AG04449 (cell line): ENCODE results near the gene PCK2.

Experiments
- CTCF ChIA-PET: fragments of 350-600 bp; formaldehyde crosslinking; extraction: SDS; loops from one replicate; lab custom pipeline; 2021; ENCODE audit warnings: antibody characterized with exemption; lab: Yijun Ruan, JAX
- POLR2A ChIA-PET: fragments of 400-600, 350-600 bp; formaldehyde crosslinking; extraction: SDS; loops from one replicate; lab custom pipeline; 2020; ENCODE audit warnings: antibody characterized with exemption, inconsistent platforms; lab: Yijun Ruan, JAX
- DNase-seq: peaks from one replicate; pipeline ENCODE4 v3.0.0-alpha.2; 2010; ENCODE audit warnings: low read depth, low spot score
- H3K4me3 ChIP-seq: 2 replicates; pipeline ENCODE4 v1.5.1; 2011; ENCODE audit warnings: low read depth, mild to moderate bottlenecking, control low read depth, low read length
- TF ChIP-seq, protein P1 (sequence below): IDR thresholded peaks from one replicate; pipeline ENCODE4 v1.5.1; 2011; ENCODE audit warnings: mild to moderate bottlenecking, moderate library complexity, low read length, control low read depth, inconsistent platforms; ENCODE audit not compliant: insufficient read depth; ENCODE audit errors: missing control alignments

Gene PCK2

DNA sequence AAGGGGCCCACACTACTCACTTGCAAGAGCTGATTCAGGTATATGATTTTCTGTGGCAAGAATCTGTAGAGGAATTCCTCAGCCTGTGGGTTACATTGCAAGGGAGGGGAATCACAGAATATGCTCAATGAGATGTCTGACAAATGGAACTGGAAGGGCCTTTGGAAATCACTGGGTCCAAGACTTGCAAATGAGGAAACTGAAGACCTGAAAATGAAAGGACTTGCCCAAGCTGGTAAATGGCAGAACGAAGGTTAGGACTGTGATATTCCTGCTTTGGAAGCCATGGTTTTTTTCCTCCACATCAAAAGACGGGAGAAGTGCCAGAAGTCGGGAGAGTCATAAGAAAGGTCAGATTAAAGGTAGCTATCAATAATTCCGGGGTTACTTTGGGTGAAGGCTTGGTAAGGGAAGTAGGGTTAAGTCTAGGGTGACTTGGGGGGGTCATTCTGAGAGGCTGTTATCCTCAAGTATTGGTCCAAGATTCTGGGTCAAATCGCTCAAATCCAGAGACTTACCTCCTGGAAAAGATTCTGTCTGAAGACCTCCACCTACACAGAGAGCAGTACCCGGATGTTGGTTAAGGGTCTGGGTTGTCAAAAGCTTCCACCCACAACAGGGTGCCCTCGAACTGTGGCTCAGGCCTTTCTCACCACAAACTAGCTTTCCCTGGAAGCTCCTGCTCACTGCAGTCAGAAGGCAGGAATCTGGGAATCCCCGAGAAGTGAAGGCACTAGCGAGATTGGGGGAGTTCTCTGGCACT lies 51.8 kb downstream of the PCK2 start:
- no peak for DNase-seq
- ChIA-PET POLR2A (interaction anchor here (0.5 to 2.5 kb wide), 7 partner anchors 10 to 42 kb away, joined by 3 to 14 read pairs (median 5); partner anchors contain the start of genes DCAF11, IPO4, IRF9 and NRL), CTCF (interaction anchor here (0.9 to 8.8 kb wide), 8 partner anchors 9 to 162 kb away, joined by 3 to 165 read pairs (median 11); partner anchors contain the start of genes CIDEB and IRF9)
- TF ChIP-seq, protein P1, sequence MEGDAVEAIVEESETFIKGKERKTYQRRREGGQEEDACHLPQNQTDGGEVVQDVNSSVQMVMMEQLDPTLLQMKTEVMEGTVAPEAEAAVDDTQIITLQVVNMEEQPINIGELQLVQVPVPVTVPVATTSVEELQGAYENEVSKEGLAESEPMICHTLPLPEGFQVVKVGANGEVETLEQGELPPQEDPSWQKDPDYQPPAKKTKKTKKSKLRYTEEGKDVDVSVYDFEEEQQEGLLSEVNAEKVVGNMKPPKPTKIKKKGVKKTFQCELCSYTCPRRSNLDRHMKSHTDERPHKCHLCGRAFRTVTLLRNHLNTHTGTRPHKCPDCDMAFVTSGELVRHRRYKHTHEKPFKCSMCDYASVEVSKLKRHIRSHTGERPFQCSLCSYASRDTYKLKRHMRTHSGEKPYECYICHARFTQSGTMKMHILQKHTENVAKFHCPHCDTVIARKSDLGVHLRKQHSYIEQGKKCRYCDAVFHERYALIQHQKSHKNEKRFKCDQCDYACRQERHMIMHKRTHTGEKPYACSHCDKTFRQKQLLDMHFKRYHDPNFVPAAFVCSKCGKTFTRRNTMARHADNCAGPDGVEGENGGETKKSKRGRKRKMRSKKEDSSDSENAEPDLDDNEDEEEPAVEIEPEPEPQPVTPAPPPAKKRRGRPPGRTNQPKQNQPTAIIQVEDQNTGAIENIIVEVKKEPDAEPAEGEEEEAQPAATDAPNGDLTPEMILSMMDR = no peak
- H3K4me3 ChIP-seq = peak overlapping the region; percentile 79

DNA sequence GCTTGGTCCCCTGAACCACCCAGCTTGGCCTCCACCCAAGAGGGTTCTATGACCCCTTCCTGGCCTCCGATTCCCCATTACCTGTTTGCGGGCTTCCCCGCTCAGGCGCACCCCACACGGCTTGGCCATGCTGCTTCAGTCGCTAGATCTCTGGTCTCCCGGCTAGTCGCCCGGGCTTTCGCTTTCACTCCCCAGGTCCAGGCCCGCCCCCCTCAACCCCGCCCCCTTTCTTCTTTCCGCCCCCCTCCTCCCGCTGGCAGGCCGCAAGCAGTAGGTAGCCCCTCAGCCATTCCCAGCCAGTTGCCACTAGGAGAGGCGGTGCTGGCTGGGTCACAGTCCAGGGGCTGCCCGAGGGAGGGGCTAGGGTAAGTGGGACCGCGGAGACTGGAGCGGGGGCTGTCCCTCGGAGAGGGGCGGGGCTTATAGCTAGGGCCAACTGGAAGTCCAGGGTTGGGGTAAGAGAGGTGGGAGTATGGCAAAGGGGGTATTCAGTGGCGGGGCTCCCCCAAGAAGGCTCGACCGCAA lies 52.4 kb downstream of the PCK2 start, which contains the start of gene PSME2:
Gene PSME2 (minus strand): TSS at position 158 of the 525 bp plus-strand sequence. CDS start 29 bp downstream, at position 129.
- peak; percentile 76 for DNase-seq

DNA sequence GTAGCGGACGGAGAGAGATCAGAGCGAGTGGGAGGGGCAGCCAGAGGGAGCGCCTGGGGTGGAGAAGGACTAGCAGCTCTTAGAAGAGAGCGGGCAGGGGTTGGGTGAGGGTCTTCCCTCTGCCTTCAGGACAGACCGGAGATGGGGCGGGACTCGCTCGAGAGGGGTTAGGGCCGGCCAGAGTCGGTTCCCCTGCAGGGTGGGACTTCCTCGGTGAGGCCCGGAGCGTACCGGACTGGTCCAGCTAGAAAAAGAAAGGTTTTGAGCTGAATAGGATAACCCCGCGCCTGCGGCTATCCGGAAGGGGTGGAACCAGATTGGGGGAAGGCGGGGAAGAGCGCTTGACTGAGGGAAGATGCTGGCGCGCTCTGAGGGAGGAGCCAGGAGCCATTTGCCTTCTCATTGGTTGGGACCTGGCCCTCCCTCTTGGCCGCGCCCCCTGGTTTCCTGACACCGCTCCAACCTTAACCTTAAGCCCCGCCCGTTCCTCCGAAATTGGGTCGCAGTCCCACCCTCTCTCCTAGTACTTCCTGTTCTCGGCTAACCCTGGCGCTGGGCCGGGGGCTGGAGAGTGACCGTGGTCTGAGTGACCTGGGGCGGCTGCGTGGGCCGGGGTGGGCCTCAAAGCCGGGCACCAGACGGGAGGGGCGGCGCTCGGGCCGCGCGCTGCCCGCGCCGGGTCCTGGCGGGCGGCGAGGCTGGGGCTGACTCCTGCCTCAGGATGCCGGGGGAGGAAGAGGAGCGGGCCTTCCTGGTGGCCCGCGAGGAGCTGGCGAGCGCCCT lies 53.1 kb downstream of the PCK2 start, which contains the start of gene RNF31:
Gene RNF31 (plus strand): TSS at position 521 of the 783 bp plus-strand sequence. CDS start 201 bp downstream, at position 722.
- TF ChIP-seq, protein P1 = no peak
- H3K4me3 ChIP-seq = peak within 1 kb of the TSS; percentile 92
- CTCF ChIA-PET = interaction anchor here (1.6 to 8.8 kb wide), 8 partner anchors 9 to 163 kb away, joined by 4 to 165 read pairs (median 11); partner anchors contain the start of genes IRF9 and LTB4R2

More for the DNA sequence above, 52.4 kb downstream of the PCK2 start, which contains the start of gene PSME2:
- ChIA-PET POLR2A (interaction anchor here (0.5 to 2.5 kb wide), 11 partner anchors 9 to 79 kb away, joined by 3 to 14 read pairs (median 5); partner anchors contain the start of genes DCAF11, IPO4, IRF9 and NRL), CTCF (interaction anchor here (0.9 to 8.8 kb wide), 9 partner anchors 9 to 164 kb away, joined by 3 to 165 read pairs (median 11); partner anchors contain the start of genes IRF9 and LTB4R2)
- TF ChIP-seq, protein P1 = no peak
- H3K4me3 ChIP-seq = peak within 1 kb of the TSS; percentile 92

DNA sequence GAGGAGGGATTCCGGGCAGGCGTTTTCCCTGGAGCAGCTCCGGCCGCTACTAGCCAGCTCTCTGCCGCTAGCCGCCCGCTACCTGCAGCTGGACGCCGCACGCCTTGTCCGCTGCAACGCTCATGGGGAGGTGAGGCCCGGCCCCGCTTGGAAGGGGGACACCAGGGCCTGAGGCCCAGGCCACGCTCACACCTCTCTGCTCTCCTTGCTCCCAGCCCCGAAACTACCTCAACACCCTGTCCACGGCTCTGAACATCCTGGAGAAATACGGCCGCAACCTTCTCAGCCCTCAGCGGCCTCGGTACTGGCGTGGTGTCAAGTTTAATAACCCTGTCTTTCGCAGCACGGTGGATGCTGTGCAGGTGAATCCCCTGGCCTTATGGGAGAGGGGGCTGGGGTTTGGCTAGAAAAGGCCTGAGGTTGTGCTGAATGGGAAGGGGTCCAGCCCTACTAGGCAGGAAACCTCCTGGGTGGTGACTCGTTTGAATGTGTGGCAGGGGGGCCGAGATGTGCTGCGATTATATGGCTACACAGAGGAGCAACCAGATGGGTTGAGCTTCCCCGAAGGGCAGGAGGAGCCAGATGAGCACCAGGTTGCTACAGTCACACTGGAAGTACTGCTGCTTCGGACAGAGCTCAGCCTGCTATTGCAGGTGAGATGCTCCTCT lies 53.8 kb downstream of the PCK2 start:
- H3K4me3 ChIP-seq = peak overlapping the region; percentile 92
- CTCF ChIA-PET = interaction anchor here (1.6 to 8.8 kb wide), 6 partner anchors 8 to 162 kb away, joined by 4 to 165 read pairs (median 11); partner anchors contain the start of genes IRF9 and LTB4R2

More for the DNA sequence above, 53.1 kb downstream of the PCK2 start, which contains the start of gene RNF31:
- POLR2A ChIA-PET = interaction anchor here (0.6 to 2.5 kb wide), 12 partner anchors 9 to 80 kb away, joined by 3 to 14 read pairs (median 4); partner anchors contain the start of genes DCAF11, IPO4, IRF9 and NRL
- peak; percentile 88 for DNase-seq

More for the DNA sequence above, 53.8 kb downstream of the PCK2 start:
- DNase-seq = no peak
- POLR2A ChIA-PET = interaction anchor here (1.1 to 2.5 kb wide), 6 partner anchors 8 to 40 kb away, joined by 3 to 14 read pairs (median 8); partner anchors contain the start of genes DCAF11, IPO4, IRF9 and NRL
- TF ChIP-seq, protein P1 = no peak
